Measurements from ENCODE around the gene CAMTA2. TPM values are rescaled to one million over a fixed set of nuclear protein-coding genes. Genes with fewer than 3 reads are reported as not detected.

CAMTA2 gene
- total RNA-seq, 4 donors from 2014 or later, result 15.3 to 46.2 (median 22.5) TPM

DNA sequence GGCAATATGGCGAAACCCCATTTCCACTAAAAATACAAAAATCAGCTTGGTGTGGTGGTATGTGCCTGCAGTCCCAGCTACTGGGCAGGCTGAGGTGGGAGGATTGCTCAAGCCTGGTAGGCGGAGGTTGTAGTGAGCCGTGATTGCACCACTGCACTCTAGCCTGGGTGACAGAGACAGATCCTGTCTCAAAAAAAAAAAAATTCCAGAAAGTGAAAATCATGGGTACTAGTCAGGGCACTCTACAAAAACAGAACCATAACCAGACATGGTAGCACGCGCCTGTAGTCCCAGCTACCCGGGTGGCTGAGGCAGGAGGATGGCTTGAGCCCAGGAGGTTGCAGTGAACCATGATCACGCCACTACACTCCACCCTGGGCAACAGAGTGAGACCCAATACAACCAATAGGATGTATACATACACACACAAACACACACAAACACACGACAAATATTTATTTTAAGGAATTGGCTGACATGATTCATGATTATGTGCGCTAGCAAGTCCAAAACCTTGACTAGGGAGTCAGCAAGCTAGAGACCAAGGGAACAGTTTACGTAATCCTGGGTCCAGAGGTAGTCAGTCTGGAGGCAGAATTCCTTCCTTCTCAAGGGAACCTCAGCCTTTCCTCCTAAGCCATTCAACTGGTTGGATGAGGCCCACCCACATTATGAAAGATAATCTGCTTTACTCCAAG is 67.0 kb downstream of the CAMTA2 start:
- H3K4me1 ChIP-seq, result no peaks in the 10 kb centered on the region
- TF ChIP-seq, protein P1, sequence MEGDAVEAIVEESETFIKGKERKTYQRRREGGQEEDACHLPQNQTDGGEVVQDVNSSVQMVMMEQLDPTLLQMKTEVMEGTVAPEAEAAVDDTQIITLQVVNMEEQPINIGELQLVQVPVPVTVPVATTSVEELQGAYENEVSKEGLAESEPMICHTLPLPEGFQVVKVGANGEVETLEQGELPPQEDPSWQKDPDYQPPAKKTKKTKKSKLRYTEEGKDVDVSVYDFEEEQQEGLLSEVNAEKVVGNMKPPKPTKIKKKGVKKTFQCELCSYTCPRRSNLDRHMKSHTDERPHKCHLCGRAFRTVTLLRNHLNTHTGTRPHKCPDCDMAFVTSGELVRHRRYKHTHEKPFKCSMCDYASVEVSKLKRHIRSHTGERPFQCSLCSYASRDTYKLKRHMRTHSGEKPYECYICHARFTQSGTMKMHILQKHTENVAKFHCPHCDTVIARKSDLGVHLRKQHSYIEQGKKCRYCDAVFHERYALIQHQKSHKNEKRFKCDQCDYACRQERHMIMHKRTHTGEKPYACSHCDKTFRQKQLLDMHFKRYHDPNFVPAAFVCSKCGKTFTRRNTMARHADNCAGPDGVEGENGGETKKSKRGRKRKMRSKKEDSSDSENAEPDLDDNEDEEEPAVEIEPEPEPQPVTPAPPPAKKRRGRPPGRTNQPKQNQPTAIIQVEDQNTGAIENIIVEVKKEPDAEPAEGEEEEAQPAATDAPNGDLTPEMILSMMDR (IDR thresholded peaks at IDR 0.05), result no peak
- no peak for TF ChIP-seq POLR2A (IDR thresholded peaks at IDR 0.05)
- H3K4me3 ChIP-seq, result no peak overlapping the region
- no peaks in the 10 kb centered on the region for H3K36me3 ChIP-seq
- WGBS, 2 donors, result 78 to 85% methylated on average over 10 of the region's 10 CpGs
- no peaks in the 10 kb centered on the region for H3K9me3 ChIP-seq
- no peak overlapping the region for H3K27ac ChIP-seq
- H3K27me3 ChIP-seq, result no peaks in the 10 kb centered on the region
- no peak for DNase-seq (ENCODE audit: low spot score in 2 of 2)

DNA sequence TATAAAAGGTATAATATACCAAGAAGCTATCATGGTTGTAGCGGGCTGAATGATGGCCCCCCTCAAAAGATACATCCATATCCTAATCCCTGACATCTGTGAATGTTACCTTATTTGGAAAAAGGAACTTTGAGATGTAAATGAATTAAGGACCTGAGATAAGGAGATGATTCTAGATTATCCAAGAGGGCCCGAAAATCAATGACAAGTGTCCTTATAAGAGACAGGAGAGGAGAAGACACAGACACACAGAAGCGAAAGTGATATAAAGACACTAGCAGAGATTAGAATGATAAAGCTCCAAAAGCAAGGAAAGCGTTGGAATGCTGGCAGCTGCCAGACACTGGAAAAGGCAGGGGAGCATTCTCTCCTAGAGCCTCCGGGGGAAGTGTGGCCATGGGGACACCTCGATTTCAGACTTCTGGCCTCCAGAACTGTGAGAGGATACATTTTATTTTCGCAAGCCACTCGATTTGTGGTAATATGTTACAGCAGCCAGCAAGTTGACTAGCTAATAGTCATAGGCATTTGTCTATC is 67.9 kb downstream of the CAMTA2 start:
- TF ChIP-seq, protein P1 (IDR thresholded peaks at IDR 0.05), result no peak
- TF ChIP-seq EP300 (IDR thresholded peaks at IDR 0.05), result no peak
- no peak for TF ChIP-seq POLR2A (IDR thresholded peaks at IDR 0.05)
- WGBS, 2 donors, result 73 to 75% methylated on average over 8 of the region's 8 CpGs
- H3K4me1 ChIP-seq, result no peaks in the 10 kb centered on the region
- no peaks in the 10 kb centered on the region for H3K9me3 ChIP-seq
- H3K27ac ChIP-seq, result no peak overlapping the region
- no peaks in the 10 kb centered on the region for H3K27me3 ChIP-seq
- no peaks in the 10 kb centered on the region for H3K36me3 ChIP-seq
- DNase-seq (ENCODE audit: low spot score in 2 of 2), result no peak
- no peak overlapping the region for H3K4me3 ChIP-seq

Small RNA genes within 50 kb of the gene (small RNA-seq; reads per million reads assigned to genes)
- gene MIR6864 (not detected), gene MIR6865 (not detected)

Other genes starting within 250 kb of the CAMTA2 start
- under 1 TPM in 3 of 4 donors, not detected in 1; 0.42 to 0.66 (median 0.59) TPM for gene ZMYND15, start 247.8 kb downstream of the CAMTA2 start, total RNA-seq
- gene CXCL16, start 247.7 kb downstream of the CAMTA2 start, total RNA-seq, result 10 to 100 TPM in 3 of 4 donors, 1 to 10 TPM in 1; 5.7 to 27.3 (median 13.6) TPM
- gene TM4SF5, start 215.8 kb downstream of the CAMTA2 start, total RNA-seq, result not detected
- gene VMO1, start 201.3 kb downstream of the CAMTA2 start, total RNA-seq, result 1 to 10 TPM in 3 of 4 donors, not detected in 1; 1.4 to 6.0 (median 1.9) TPM
- gene GLTPD2, start 198.7 kb downstream of the CAMTA2 start, total RNA-seq, result not detected
- gene PSMB6, start 191.5 kb downstream of the CAMTA2 start, total RNA-seq, result 100 to 1,000 TPM; 100 to 171 (median 122) TPM
- 10 to 100 TPM; 17.2 to 63.0 (median 30.1) TPM for gene PLD2, start 180.5 kb downstream of the CAMTA2 start, total RNA-seq
- 10 to 100 TPM; 57.1 to 94.3 (median 85.7) TPM for gene MINK1, start 154.3 kb downstream of the CAMTA2 start, total RNA-seq
- gene C17orf107, start 88.1 kb downstream of the CAMTA2 start, total RNA-seq, result 1 to 10 TPM in 3 of 4 donors, under 1 TPM in 1; 0.90 to 2.0 (median 1.3) TPM
- gene CHRNE, start 84.6 kb downstream of the CAMTA2 start, total RNA-seq, result 1 to 10 TPM in 2 of 4 donors, under 1 TPM in 2; 0.22 to 2.5 (median 1.0) TPM
- gene GP1BA, start 55.4 kb downstream of the CAMTA2 start, total RNA-seq, result not detected
- 10 to 100 TPM; 30.3 to 42.8 (median 32.3) TPM for gene SLC25A11, start 47.6 kb downstream of the CAMTA2 start, total RNA-seq
- 10 to 100 TPM; 45.0 to 55.0 (median 51.4) TPM for gene RNF167, start 47.4 kb downstream of the CAMTA2 start, total RNA-seq
- gene PFN1, start 39.1 kb downstream of the CAMTA2 start, total RNA-seq, result 1,000 to 10,000 TPM in 1 of 4 donors, 100 to 1,000 TPM in 3; 422 to 1,004 (median 483) TPM
- gene ENO3, start 36.6 kb downstream of the CAMTA2 start, total RNA-seq, result 10 to 100 TPM in 2 of 4 donors, 1 to 10 TPM in 2; 7.5 to 15.3 (median 10.2) TPM
- 10 to 100 TPM; 36.9 to 70.0 (median 42.0) TPM for gene SPAG7, start 19.9 kb downstream of the CAMTA2 start, total RNA-seq
- 1 to 10 TPM; 1.2 to 1.8 (median 1.7) TPM for gene INCA1, start 9.8 kb upstream of the CAMTA2 start, total RNA-seq
- gene KIF1C, start 10.3 kb upstream of the CAMTA2 start, total RNA-seq, result 10 to 100 TPM; 78.0 to 89.7 (median 79.6) TPM
- gene SLC52A1, start 47.8 kb upstream of the CAMTA2 start, total RNA-seq, result not detected
- gene ZFP3, start 90.8 kb upstream of the CAMTA2 start, total RNA-seq, result 1 to 10 TPM; 2.5 to 7.1 (median 4.7) TPM
- gene ZNF232, start 124.2 kb upstream of the CAMTA2 start, total RNA-seq, result 10 to 100 TPM in 2 of 4 donors, 1 to 10 TPM in 2; 7.3 to 16.4 (median 9.8) TPM
- 1 to 10 TPM in 1 of 4 donors, under 1 TPM in 1, not detected in 2; under 0.01 to 3.9 TPM for gene USP6, start 128.4 kb upstream of the CAMTA2 start, total RNA-seq
- 10 to 100 TPM; 19.6 to 37.2 (median 25.6) TPM for gene ZNF594, start 204.2 kb upstream of the CAMTA2 start, total RNA-seq
- 1 to 10 TPM in 3 of 4 donors, under 1 TPM in 1; 0.84 to 3.0 (median 1.5) TPM for gene SCIMP, start 247.2 kb upstream of the CAMTA2 start, total RNA-seq

Data from tibial nerve (tissue), 4 donors.